Activated CD8-positive, alpha-beta memory T cell treated with anti-CD3 and anti-CD28 coated beads for 1 hour (primary cell): ENCODE measurements around the gene SLC25A27.

Source experiments
- DNase-seq, 2 donors: peaks; one replicate each; pipeline ENCODE4 v3.0.0-alpha.2; 2020; ENCODE audit warnings: low read depth in 1 of 2; ENCODE audit errors: extremely low read depth in 1 of 2

SLC25A27 gene

GRCh38 chr6:46711491-46711890, 58.7 kb downstream of the SLC25A27 start:
- no peak for DNase-seq

DNA sequence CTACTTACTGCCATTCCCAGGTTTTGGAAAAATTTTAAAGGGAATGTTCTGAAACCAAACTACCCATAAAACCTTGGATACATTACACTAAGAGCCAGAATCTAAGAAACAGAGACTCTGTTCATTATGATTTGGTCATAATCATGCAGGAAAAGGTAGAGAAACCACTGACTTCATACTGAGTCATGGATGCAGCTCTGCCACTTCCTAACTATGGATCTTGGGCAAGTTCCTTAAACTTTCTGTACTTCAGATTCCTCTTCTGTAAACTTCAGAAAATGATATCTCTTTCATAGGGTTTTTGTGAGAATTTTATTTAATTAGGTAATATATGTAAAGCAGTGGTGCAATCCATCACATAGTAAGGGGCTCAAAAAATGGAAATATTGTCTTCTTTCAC, 62.4 kb downstream of the SLC25A27 start:
- no peak for DNase-seq

DNA sequence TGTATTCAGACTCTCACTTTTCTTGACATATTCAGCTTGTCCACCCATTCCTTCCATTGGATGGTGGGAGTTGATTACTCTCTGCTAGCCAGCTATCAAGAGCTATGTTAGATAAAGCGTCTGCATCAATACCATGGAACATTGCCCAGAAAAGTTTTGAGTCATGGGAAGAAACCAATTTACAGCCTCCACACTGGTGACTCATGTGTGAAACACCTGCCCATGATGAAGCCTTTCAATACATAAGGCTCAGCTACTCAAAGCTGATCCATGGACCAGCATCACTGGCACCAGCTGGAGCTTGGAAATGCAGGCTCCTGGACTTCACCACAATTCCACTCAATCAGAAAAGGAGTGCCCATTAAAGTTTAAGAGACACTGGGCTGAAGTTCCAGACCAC, 66.3 kb downstream of the SLC25A27 start:
- no peak for DNase-seq

DNA sequence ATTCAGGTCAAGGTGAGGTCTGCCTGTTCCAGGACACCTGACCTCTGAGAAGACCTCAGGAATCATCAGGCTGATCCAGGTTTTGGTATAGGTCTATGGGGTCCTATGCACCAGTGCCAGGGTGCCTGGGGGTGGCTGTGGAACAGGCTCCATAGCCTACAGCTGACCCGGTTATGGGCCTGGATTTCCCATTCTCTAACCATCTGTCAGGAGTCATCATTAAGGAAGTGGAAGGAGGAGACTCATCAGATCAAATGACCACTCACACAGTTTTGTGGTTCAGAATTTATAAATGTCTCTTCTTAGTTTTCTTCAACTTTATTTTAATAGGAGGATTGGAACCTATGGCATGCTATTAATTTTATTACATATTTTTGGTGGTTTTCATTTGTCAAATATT, 67.6 kb downstream of the SLC25A27 start:
- DNase-seq = no peak
